ENCODE measurements around the gene ANAPC13.

DNA sequence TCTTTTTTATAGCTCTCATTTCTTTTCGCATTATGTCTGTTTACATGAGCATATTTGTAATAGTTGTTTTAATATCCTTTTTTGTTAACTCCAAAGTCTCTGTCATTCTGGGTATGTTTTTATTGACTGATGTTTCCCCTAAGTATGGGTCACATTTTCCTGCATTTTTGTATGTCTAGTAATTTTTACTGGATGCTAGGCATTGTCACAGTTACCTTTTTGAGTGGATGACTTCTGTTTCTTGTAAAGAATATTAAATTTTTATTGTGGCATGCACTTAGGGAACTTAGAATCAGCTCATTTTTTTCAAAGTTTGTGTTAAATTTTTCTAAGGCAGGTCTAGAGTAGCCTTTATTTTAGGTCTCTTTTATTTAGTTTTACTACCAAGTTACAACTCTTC, 40.7 kb downstream of the ANAPC13 start:
- TF ChIP-seq, protein P1, sequence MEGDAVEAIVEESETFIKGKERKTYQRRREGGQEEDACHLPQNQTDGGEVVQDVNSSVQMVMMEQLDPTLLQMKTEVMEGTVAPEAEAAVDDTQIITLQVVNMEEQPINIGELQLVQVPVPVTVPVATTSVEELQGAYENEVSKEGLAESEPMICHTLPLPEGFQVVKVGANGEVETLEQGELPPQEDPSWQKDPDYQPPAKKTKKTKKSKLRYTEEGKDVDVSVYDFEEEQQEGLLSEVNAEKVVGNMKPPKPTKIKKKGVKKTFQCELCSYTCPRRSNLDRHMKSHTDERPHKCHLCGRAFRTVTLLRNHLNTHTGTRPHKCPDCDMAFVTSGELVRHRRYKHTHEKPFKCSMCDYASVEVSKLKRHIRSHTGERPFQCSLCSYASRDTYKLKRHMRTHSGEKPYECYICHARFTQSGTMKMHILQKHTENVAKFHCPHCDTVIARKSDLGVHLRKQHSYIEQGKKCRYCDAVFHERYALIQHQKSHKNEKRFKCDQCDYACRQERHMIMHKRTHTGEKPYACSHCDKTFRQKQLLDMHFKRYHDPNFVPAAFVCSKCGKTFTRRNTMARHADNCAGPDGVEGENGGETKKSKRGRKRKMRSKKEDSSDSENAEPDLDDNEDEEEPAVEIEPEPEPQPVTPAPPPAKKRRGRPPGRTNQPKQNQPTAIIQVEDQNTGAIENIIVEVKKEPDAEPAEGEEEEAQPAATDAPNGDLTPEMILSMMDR (IDR thresholded peaks at IDR 0.05; ENCODE audit: low read length) = no peak
- TF ChIP-seq EZH2 (optimal IDR thresholded peaks at IDR 0.05; ENCODE audit: low read depth, low read length) (no peak), EZH2phosphoT487 (IDR thresholded peaks at IDR 0.05; ENCODE audit: low read length) (no peak)
